Measurements from ENCODE around the gene DYNC1H1. TPM values are rescaled to one million over a fixed set of nuclear protein-coding genes. Genes with fewer than 3 reads are reported as not detected.

DYNC1H1 gene
- total RNA-seq, 1 donor from 2014 or later = 432 TPM

- DNase-seq (no peak), ATAC-seq (no peak)
- TF ChIP-seq, protein P1, sequence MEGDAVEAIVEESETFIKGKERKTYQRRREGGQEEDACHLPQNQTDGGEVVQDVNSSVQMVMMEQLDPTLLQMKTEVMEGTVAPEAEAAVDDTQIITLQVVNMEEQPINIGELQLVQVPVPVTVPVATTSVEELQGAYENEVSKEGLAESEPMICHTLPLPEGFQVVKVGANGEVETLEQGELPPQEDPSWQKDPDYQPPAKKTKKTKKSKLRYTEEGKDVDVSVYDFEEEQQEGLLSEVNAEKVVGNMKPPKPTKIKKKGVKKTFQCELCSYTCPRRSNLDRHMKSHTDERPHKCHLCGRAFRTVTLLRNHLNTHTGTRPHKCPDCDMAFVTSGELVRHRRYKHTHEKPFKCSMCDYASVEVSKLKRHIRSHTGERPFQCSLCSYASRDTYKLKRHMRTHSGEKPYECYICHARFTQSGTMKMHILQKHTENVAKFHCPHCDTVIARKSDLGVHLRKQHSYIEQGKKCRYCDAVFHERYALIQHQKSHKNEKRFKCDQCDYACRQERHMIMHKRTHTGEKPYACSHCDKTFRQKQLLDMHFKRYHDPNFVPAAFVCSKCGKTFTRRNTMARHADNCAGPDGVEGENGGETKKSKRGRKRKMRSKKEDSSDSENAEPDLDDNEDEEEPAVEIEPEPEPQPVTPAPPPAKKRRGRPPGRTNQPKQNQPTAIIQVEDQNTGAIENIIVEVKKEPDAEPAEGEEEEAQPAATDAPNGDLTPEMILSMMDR (IDR thresholded peaks at IDR 0.05) = no peak
- intact Hi-C loops (cut with DNase I) = no loop called here
- Histone ChIP-seq H3K9me3 (no peaks in the 10 kb centered on the region), H3K27me3 (no peaks in the 10 kb centered on the region), H3K27ac (no peak overlapping the region), H3K4me3 (no peak overlapping the region), H3K4me1 (peaks cover 7% of the 10 kb centered on the region), H3K36me3 (no peaks in the 10 kb centered on the region)
Observed at GRCh38 chr14:101950516-101951215, 13.7 kb upstream of the DYNC1H1 start.

DNA sequence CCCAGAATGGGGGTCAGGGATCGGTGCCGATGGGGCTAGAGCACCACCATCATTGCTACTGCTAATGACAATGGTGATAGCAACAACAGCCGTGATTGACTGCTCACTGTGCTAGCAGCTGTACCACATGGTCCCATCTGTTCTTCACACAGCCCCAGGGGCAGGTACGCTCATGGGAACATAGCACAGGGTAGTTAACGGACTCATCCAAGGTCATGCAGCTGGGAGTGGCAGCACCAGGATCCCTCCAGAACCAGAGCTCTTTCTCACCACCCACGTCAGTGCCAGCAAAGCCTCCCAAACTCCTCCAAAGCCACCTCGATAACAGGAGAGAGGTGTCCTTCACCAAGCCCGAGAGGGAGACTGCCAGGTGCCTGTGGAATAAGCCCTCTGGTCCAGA, 11.2 kb upstream of the DYNC1H1 start:
- Histone ChIP-seq H3K36me3 (no peaks in the 10 kb centered on the region), H3K27ac (no peak overlapping the region), H3K9me3 (no peaks in the 10 kb centered on the region), H3K4me1 (peaks cover 7% of the 10 kb centered on the region), H3K27me3 (no peaks in the 10 kb centered on the region), H3K4me3 (no peak overlapping the region)
- TF ChIP-seq, protein P1 (IDR thresholded peaks at IDR 0.05) = no peak
- intact Hi-C loops (cut with DNase I) = no loop called here
- peak; percentile 27 for DNase-seq
- no peak for ATAC-seq

- intact Hi-C loops (cut with DNase I) = no loop called here
Observed at GRCh38 chr14:101954501-101954900, 9.9 kb upstream of the DYNC1H1 start.

DNA sequence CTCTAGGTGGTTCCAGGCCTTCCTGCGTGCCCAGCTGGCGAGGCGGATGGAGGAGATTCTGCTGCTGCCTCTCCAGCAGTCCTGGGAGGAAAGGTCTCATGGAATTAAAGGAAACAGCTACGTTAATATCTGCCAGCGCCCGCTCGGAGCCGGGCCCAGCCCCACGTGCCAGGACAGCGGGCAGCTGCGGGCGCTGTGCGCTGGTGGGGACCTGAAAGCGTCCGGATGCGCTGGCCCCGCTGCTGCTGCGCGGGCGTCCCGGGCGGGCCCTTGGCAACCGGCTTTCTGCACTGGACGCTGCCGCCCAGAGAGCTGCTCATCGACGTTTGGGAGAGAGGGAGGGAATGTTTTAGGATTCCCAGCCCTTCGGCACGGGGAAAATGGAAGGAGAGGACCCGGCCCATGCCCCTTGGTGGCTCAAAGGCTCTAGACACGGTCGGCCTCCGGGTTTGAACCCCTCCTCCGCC, 8.6 kb upstream of the DYNC1H1 start:
- Histone ChIP-seq H3K36me3 (no peaks in the 10 kb centered on the region), H3K4me3 (no peak overlapping the region), H3K27me3 (no peaks in the 10 kb centered on the region), H3K4me1 (no peaks in the 10 kb centered on the region), H3K27ac (no peak overlapping the region), H3K9me3 (no peaks in the 10 kb centered on the region)
- ATAC-seq (no peak), DNase-seq (no peak)
- TF ChIP-seq, protein P1 (IDR thresholded peaks at IDR 0.05) = no peak
- intact Hi-C loops (cut with DNase I) = no loop called here

More at GRCh38 chr14:101954501-101954900, 9.9 kb upstream of the DYNC1H1 start:
- Histone ChIP-seq H3K27ac (no peak overlapping the region), H3K4me1 (peaks cover 2% of the 10 kb centered on the region), H3K27me3 (no peaks in the 10 kb centered on the region), H3K4me3 (no peak overlapping the region), H3K9me3 (no peaks in the 10 kb centered on the region), H3K36me3 (no peaks in the 10 kb centered on the region)
- ATAC-seq (no peak), DNase-seq (no peak)
- TF ChIP-seq, protein P1 (IDR thresholded peaks at IDR 0.05) = no peak

DNA sequence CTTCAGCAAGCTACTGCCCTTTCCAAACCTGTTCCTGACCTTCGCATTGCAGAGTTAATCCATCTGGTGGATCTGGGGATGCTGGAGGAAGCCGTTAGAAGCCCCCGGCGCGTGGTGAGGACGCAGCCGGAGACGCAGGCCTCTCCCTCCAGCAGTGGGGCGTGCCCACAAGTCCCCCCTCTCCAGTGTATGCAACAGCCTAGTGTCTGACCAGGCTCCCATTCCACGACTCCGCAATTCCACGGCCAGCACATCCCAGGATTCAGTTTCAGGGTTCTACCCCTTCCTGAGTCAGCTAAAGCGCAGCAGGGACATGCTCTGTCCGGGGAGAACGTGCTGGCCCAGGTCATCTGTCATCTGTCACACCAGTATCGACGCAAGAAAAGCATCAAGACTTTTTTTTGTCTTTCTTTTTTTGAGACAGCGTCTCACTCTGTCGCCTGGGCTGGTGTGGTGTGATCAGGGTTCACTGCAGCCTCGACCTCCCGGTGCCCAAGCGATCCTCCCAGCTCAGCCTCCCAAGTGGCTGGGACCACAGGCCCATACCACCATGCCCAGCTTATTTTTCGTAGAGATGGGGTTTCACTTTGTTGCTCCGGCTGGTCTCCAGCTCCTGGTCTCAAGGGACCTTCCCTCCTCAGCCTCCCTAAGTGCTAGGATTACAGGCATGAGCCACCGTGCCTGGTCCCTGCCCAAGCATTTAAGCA, 8.0 kb upstream of the DYNC1H1 start:
- Histone ChIP-seq H3K4me3 (no peak overlapping the region), H3K27ac (no peak overlapping the region), H3K9me3 (no peaks in the 10 kb centered on the region), H3K4me1 (no peaks in the 10 kb centered on the region), H3K27me3 (no peaks in the 10 kb centered on the region), H3K36me3 (no peaks in the 10 kb centered on the region)
- intact Hi-C loops (cut with DNase I) = no loop called here
- DNase-seq (no peak), ATAC-seq (no peak)
- TF ChIP-seq, protein P1 (IDR thresholded peaks at IDR 0.05) = no peak

Measured in upper lobe of right lung (tissue), 1 donor.